ENCODE measurements around the gene RPL41. TPM values are rescaled to one million over a fixed set of nuclear protein-coding genes. Genes with fewer than 3 reads are reported as not detected.

RPL41 gene
- total and polyA plus RNA-seq, 10 of the 15 experiments (the other 5 are each of a cell fraction or from before 2014, with no cell fraction given), result 4,144 to 19,112 (median 8,004) TPM

DNA sequence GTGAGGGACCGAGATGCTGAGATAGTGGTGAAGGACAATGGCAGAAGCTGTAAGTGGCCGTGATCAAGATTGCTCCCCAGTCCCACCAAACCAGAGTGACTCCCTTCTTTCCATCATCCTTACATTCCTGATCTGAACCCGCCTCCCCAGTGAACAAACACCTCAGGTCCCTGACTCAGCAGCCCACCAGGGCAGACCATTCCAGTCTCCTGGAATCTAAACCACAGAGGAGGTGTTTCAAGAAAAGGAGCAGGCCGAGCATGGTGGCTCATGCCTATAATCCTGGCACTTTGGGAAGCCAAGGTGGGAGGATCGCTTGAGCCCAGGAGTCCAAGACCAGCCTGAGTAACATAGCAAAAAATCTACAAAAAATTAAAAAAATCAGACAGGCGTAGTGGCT, 29.8 kb upstream of the RPL41 start (continued):
- no peak for TF ChIP-seq ZNF687 (IDR thresholded peaks at IDR 0.05)

- H3K27me3 ChIP-seq (replicated peaks in 1 of 2; ENCODE audit: control insufficient read depth in 2 of 2, insufficient read depth in 2 of 2, low read length in 1 of 2), result peaks cover 0 to 2% of the 10 kb centered on the region in 2 experiments; a peak in 1 of 4 replicates
- intact Hi-C loops (cut with micrococcal nuclease; ENCODE audit: unreplicated experiment) (no loop called here), in situ Hi-C loops (cut with MboI) (no loop called here)
- no peak overlapping the region for H3K27ac ChIP-seq (ENCODE audit: control insufficient read depth, insufficient read depth)
- no peaks in the 10 kb centered on the region for H4K20me1 ChIP-seq (ENCODE audit: control insufficient read depth, insufficient read depth)
- ChIA-PET RAD21 (ENCODE audit: unreplicated experiment) (no interaction called here), SMC1A (ENCODE audit: uncharacterized antibody, unreplicated experiment) (no interaction called here), POLR2A (no interaction called here), CTCF (no interaction called here)
- no peaks in the 10 kb centered on the region for H3K79me2 ChIP-seq (ENCODE audit: control insufficient read depth, insufficient read depth, low read length)
- FAIRE-seq (no peak), DNase-seq (ENCODE audit: low read depth, low spot score) (no peak), ATAC-seq (no peak)
- H3K9ac ChIP-seq (ENCODE audit: control insufficient read depth, insufficient read depth, low read length), result no peak overlapping the region
- no peak overlapping the region for H3K4me3 ChIP-seq
- no peaks in the 10 kb centered on the region for H3K9me3 ChIP-seq (replicated peaks; ENCODE audit: control insufficient read depth, insufficient read depth, low read length)
- no peaks in the 10 kb centered on the region for H3K36me3 ChIP-seq (ENCODE audit: control insufficient read depth in 2 of 2, insufficient read depth in 2 of 2, low read length in 1 of 2)
- no peak overlapping the region for H3K4me2 ChIP-seq (ENCODE audit: control insufficient read depth, insufficient read depth)
- BruUV-seq (replicated peaks), result no TSS peak
- TF ChIP-seq ZNF687 (IDR thresholded peaks at IDR 0.05) (no peak), GATAD2B (conservative IDR thresholded peaks at IDR 0.05; ENCODE audit: low read depth) (no peak)
- H3K4me1 ChIP-seq (ENCODE audit: control insufficient read depth, insufficient read depth, low read length), result no peaks in the 10 kb centered on the region
- no peak overlapping the region for H2AFZ ChIP-seq (ENCODE audit: control insufficient read depth, low read depth, low read length)
- 48% methylated on average over 6 of the region's 6 CpGs for WGBS (ENCODE audit: insufficient coverage, insufficient replicate concordance, low lambda C conversion rate, missing lambda C conversion rate)
Measured at GRCh38 chr12:56087220-56087619, 29.2 kb upstream of the RPL41 start.
